SKM-1 treated with dmso at 0.1 percent for 144 hours (cell line): Measurements from ENCODE around the gene CBS.
"Not testable (repeated sequence)": the region's sequence is repeated elsewhere in the genome, so short reads cannot be mapped to it uniquely, and the experiment has no call there.

Source experiments
- DNase-seq: peaks from one replicate; lab custom pipeline; 2025; ENCODE audit not compliant: unreplicated experiment; lab: John Stamatoyannopoulos, UW

Gene CBS

DNA sequence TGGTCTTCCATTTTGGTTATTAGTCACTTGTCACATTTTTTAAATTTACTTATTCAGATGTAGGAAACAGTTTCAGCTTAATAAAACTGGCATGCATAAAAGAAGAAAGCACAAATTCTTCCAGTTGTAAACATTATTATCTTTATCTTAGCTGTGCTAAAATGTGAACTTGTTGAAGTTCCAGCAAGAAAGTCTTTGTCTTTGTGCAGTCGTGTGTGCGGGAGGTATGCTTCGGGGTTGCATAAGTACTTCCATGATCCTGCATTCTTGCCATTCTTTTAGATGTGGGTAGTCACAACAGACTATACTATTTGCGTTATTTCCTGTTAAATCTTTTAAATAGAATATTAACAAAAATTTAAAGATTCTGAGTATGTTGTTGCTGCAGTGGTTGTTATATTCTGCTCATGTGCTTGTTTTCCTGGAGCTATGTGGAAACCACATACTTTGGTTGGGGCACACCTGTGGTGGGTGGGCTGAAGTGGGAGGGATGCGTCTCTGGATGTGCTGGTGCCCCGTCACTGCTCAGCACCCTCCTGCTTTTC, 49.9 kb downstream of the CBS start:
- no peak for DNase-seq

DNA sequence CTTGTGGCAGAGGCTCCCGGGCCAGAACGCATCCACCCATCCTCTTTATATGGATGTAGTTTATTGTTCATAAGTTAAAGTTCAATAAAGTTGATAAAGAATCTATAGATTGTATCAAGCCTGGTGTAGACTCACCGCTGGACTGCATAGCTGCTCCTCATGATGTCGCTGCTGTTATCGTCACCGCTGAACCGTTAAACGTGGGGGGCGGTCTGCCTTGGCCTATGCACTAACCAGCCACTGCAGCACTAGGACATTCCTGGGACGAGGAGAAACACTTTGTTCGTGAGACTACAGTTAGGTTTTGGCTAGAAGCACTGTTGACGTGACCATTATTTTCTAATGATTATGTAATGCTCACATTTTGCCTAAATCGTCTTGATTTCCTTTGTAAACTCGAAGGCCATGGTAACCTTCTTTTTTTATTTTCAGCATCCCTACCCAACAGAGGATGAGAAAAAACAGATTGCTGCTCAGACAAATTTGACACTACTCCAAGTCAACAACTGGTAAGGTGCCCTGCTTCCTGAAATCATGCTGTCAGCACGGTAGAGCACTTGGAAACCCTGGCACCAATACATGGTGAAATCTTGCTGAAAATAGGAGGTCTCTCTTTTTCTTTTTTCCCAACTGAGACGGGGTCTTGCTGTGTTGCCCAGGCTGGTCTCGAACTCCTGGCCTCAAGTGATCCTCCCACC, 51.0 kb downstream of the CBS start:
- no peak for DNase-seq

DNA sequence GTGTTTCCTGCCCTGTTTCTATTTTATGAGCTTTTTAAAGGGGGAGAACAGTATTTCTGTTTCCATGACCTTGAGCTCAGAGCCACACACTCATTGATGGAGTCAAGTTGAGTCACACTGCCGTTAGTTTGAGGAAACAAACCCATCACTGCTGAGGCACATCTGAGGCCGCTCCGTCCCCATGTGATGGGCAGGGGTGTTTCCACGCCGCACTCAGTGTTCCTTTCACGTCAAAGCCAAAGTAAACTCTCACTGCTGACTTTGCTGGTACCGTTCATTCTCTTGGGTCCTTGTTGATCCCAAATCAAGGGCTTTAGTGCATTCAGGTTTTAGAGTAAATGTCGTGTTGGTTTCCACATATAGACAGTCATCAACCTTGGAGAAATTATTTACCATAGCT, 52.5 kb downstream of the CBS start:
- DNase-seq = no peak

DNA sequence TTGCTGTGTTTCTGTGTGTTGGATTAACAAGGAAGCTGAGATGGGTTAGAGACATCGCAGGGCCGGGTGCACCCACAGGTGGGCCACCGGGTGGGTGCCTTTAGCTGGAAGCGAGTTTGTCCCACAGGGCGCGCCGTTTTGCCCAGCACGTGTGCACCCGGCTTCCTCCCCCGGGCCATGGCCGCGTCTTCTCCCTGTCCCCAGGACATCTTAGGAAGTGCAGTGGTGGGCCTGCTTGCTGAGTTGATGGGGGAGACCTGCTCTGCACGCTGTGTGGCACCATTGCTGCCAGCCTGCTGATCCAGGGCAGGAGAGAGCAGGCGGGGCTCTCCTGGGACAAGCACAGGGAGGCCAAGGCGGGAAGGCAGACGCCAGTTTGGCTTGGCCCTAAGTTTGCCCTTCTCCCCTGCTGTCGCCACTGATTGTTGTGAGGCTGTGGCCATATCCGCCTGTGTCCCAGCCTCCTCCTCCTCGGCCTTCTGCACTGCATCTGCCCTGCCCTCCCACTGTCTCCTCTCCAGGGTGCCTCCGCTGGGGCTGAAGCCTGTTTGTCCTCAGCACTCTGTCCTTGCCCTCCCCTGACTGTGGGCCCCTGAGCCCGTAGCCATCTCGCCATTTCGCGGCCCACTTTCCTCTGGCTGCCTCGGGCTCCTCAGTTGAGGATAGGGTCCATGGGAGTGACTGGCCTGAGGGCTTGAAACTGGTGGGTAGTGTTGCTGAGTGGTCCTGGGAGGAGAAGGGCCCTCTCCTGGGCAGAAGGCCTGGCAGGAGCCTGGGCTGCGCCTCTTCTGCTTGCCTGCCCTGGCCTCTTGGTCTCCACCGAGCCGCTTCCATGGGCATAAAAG, 53.7 kb downstream of the CBS start:
- DNase-seq = no peak

DNA sequence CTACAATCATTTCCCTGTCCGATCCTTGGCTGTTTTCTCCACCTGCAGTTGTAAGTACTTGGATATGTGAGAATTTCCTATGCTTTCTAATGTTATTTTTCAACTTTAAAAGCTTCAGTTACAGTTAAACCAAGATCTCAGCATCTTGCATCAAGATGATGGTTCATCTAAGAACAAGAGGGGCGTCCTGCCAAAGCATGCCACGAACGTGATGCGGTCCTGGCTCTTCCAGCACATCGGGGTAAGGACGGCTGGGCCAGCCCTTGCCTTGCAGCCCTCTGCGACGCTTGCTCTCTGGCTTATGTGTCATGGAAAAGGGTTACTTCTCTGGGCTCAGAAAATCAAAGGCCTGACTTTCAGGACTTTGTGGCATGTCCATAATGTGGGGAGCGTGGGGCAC, 54.4 kb downstream of the CBS start:
- no peak for DNase-seq

DNA sequence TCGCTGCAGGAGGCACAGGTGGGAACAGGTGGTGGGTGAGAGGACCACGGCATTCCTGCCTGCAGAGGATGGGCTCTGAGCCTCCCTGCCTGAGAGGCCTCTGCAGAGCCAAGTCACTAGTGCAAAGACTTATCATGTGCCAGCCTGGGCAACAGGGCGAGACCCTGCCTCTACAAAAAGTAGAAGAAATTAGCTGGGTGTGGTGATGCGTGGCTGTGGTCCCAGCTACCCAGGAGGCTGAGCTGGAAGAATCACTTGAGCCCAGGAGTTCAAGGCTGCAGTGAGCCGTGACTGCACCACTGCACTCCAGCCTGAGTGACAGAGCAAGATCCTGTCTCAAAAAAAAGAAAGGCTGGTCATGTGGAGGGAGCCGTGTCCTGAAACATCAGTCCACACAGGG, 54.9 kb downstream of the CBS start:
- DNase-seq = no peak

DNA sequence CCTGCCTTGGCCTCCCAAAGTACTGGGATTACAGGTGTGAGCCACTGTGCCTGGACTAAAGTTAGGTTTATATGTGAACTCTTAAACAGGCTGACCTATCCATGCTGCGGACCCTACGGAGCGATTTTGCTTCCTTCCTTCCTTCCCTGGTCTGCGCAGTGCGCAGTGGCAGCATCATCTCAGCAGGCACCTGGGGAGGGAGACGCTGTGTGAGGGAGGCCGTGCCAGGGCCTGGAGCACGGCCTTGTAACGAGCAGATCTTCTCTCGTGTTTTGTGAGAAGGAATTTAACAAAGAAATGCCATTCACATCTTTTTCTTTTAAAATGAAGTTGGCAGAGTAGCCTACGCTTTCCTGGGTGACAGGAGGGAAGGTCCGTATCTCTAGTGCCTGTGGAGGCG, 55.5 kb downstream of the CBS start:
- no peak for DNase-seq

DNA sequence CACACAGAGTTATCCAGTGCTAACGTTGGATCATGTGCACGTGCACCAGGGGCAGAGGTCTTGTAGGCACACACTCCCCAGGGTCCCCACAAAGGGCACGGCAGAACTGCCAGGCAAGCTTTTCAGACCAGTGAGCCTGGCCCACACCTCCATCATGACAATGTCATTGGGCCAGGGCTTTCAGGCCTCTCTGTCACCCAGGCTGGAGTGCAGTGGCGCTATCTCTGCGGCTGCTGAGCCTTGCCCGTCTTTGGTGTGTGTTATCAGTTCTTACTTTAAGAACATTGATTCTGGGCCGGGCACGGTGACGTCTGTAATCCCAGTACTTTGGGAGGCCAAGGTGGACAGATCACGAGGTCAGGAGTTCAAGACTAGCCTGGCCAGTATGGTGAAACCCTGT, 57.1 kb downstream of the CBS start:
- DNase-seq = no peak

DNA sequence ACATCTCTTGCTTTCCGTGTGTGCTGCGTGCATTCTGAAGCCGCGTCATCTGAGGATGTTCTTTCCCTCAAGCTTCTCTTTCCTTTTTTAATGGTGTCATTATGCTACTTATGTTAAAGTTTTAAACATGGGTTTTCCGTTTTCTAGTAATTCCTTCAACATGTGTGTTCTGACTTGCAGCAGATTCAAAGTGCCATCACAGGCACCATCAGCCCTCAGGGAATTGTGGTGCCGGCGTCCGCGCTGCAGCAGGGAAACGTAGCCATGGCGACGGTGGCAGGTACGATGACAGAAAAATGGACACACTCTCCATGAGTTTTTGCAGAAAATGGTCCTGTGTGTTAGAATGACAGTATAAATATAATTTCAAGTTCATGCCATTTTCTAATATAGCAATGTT, 58.9 kb downstream of the CBS start:
- DNase-seq = no peak

DNA sequence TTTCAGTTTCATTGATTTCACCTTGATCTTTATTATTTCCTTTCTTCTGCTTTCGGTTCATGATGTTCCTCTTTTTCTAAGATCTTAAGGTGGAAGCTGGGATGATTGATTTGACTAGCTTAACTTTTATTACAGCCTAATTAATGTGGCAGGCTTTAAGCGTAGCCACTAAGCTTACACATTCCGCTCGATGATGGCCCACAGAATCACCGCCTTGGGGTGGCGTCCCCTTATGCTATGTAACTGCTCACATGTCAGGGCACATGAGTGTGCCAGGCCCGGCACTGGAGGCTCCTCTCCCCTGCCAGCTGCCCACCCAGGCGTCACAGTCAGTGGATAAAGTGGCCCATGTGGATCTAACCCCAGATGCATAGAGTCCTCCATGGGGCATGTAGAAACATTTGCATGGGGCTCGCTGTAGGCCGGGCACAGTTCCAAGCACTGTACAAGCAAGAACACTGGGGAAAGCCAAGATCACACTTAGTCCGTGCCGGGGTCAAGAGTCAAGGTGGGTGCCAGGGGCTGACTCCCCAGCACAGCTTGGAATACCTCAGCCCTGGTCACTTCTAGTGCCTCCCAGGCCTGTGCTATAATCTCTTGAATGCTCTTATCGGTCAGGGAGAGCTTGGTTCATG, 59.6 kb downstream of the CBS start:
- DNase-seq = no peak

DNA sequence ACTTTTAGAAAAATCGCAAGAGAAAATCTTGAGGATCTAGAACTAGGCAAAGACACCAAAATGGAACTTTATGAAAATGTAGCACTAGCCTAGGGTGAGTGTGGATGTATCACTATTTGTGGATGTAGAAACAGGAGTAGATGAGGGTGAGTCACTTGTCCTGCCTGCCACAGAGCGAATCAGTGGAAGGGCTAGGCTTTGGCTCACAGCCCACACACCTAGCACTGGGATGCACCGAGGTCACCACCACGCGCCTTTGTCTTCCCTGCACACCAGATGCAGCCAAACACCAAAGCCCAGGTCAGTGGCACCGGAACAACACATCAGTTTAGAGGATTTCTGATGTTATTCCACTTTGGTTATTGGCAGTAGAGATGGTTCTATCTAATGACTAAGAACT, 63.0 kb downstream of the CBS start:
- DNase-seq = no peak

DNA sequence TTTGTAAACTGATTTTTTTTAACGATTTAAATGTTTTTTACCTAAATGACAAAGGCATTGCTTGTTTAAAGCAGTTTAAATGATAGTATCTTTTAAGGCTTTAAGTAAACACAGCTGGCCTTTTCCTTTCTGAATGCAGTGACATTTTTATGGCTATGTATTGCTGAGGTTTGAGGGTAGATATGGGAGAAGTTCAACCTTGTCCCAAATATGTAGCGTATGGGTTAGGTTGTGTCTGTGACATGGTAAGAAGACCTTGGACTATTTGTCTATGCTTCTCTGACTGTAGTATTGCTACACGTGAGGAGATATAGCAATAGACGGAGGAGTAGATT, 68.8 kb downstream of the CBS start:
- no peak for DNase-seq

DNA sequence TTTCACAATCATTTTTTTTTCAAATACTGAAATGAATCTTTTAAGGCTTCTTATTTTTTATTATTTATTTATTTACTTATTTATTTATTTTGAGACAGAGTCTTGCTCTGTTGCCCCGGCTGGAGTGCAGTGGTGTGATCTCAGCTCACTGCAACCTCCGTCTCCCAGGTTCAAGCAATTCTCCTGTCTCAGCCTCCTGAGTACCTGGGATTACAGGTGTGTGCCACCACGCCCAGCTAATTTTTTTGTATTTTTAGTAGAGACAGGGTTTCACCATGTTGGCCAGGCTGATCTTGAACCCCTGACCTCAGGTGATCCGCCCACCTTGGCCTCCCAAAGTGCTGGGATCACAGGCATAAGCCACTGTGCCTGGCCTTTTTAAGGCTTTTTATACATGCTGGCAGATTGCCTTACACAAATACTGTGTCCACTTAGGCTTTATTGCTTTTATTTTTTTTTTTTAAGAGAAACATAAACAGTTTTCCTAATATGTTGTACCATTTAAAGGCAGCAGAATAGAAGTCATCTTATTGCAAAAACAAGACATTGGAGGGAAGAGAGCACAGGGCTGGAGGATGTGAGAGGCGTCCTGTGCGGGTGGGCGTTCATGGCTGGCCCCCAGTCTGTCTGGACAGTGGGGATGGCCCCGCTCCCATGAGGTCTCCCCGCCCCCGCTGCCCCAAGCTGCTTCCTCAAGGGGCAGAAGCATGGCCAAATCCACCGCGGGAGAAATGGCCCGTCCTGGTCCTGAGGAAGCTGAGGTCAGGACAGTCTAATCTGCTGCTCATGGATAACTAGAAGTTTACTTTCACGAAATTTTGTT, 69.4 kb downstream of the CBS start:
- DNase-seq = not testable (repeated sequence)

DNA sequence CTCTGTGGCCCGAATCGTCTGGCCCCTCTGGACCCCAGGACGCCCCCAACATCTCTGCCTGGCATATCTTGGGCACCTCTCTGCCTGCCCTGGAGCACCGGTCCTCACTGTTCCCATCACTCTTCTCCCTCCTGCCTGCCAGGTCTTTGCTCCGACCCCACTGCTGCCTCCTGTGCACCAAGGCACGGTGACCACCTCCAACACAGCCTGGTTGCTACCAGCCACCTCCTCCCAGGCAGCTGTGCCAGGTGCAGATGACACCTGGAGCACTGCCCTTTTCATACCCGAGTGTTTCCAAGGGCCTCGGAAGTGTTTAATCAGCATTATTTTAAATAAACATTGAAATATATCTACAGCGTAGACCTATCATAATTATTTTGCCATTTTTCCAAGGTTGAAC, 70.0 kb downstream of the CBS start:
- DNase-seq = no peak

DNA sequence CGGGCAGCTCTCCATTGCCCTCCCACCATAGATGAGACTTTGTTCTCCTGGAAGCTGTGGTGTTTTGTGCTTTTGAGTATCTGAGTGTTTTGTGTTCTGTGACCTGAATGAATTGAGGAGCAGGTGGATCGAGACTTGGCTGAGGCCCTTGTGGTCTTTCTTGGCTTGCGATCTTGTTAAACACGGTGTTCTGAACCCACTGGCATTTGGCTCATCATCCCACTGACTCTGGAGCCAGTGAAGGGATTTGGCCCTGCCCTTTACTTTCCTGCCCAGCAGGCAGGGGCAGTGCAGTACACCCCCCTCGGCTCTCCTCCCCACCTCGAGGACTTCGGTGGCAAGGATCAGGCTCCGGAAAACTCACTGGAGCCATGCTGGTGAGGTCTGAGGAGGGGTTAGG, 70.7 kb downstream of the CBS start:
- no peak for DNase-seq
